IPS DF 6.9 (cell line): Measurements from ENCODE around the gene DHRS3.
"Not testable (repeated sequence)": the region's sequence is repeated elsewhere in the genome, so short reads cannot be mapped to it uniquely, and the experiment has no call there.

Source experiments
- DNase-seq: peaks from one replicate; pipeline ENCODE4 v3.0.0-alpha.2; 2013; ENCODE audit warnings: low read depth, low spot score
- H3K27ac ChIP-seq: one replicate; pipeline ENCODE4 v1.5.1; 2013; ENCODE audit warnings: low read length, control low read depth
- H3K27me3 ChIP-seq: 2 replicates; pipeline ENCODE4 v1.6.1; 2013; ENCODE audit warnings: mild to moderate bottlenecking, low read length; ENCODE audit not compliant: control insufficient read depth, insufficient read depth
- H3K36me3 ChIP-seq: 2 replicates; pipeline ENCODE4 v1.6.1; 2013; ENCODE audit warnings: low read length; ENCODE audit not compliant: control insufficient read depth, insufficient read depth
- H3K4me1 ChIP-seq: 2 replicates; pipeline ENCODE4 v1.6.1; 2013; ENCODE audit warnings: low read length; ENCODE audit not compliant: control insufficient read depth, insufficient read depth
- H3K4me3 ChIP-seq: 2 replicates; pipeline ENCODE4 v1.5.1; 2013; ENCODE audit warnings: mild to moderate bottlenecking, low read length
- H3K9me3 ChIP-seq: 2 replicates; pipeline ENCODE4 v1.6.1; 2013; ENCODE audit warnings: low read length, inconsistent platforms; ENCODE audit not compliant: control insufficient read depth, insufficient read depth
- WGBS: extraction: QIAGEN DNeasy Blood & Tissue Kit; methylation state at CpG from one replicate; pipeline ENCODE4 v1.1.7; 2013; ENCODE audit warnings: mixed read lengths, missing lambda C conversion rate; ENCODE audit not compliant: insufficient read length, insufficient coverage; 5-methylcytosine and 5-hydroxymethylcytosine counted together

DHRS3 gene

GRCh38 chr1:12654657-12655056, 36.6 kb upstream of the DHRS3 start:
- H3K27ac ChIP-seq = no peak overlapping the region
- no peaks in the 10 kb centered on the region for H3K9me3 ChIP-seq
- H3K4me3 ChIP-seq = no peak overlapping the region
- no peaks in the 10 kb centered on the region for H3K27me3 ChIP-seq
- no peaks in the 10 kb centered on the region for H3K36me3 ChIP-seq
- H3K4me1 ChIP-seq = no peaks in the 10 kb centered on the region
- DNase-seq = no peak
- no CpG with 5 or more reads among the region's 8 CpGs for WGBS

GRCh38 chr1:12654004-12654567, 36.1 kb upstream of the DHRS3 start:
- WGBS = no CpG with 5 or more reads among the region's 4 CpGs
- Histone ChIP-seq H3K4me3 (no peak overlapping the region), H3K9me3 (no peaks in the 10 kb centered on the region), H3K27ac (no peak overlapping the region), H3K36me3 (no peaks in the 10 kb centered on the region), H3K4me1 (no peaks in the 10 kb centered on the region), H3K27me3 (no peaks in the 10 kb centered on the region)
- DNase-seq = no peak

- Histone ChIP-seq H3K4me1 (no peaks in the 10 kb centered on the region), H3K27me3 (no peaks in the 10 kb centered on the region), H3K36me3 (no peaks in the 10 kb centered on the region), H3K27ac (no peak overlapping the region), H3K9me3 (no peaks in the 10 kb centered on the region), H3K4me3 (no peak overlapping the region)
- no peak for DNase-seq
- WGBS = no CpG with 5 or more reads among the region's 5 CpGs
These were observed 32.0 kb upstream of the DHRS3 start for GRCh38 chr1:12649971-12650421.

GRCh38 chr1:12648741-12649140, 30.7 kb upstream of the DHRS3 start:
- WGBS = no CpG with 5 or more reads among the region's 7 CpGs
- Histone ChIP-seq H3K27ac (no peak overlapping the region), H3K36me3 (no peaks in the 10 kb centered on the region), H3K4me1 (no peaks in the 10 kb centered on the region), H3K9me3 (no peaks in the 10 kb centered on the region), H3K27me3 (no peaks in the 10 kb centered on the region), H3K4me3 (no peak overlapping the region)
- DNase-seq = no peak

- DNase-seq, H3K4me3 ChIP-seq, H3K9me3 ChIP-seq, H3K27me3 ChIP-seq, H3K36me3 ChIP-seq, H3K4me1 ChIP-seq, H3K27ac ChIP-seq: not testable (repeated sequence)
- no CpG with 5 or more reads among the region's 9 CpGs for WGBS
These were observed 27.4 kb upstream of the DHRS3 start for GRCh38 chr1:12645401-12645800.

- no peak overlapping the region for H3K27ac ChIP-seq
- no peaks in the 10 kb centered on the region for H3K36me3 ChIP-seq
- H3K9me3 ChIP-seq = no peaks in the 10 kb centered on the region; the same call in 1 of the 2 replicates
- no peaks in the 10 kb centered on the region for H3K27me3 ChIP-seq
- DNase-seq = no peak
- no peaks in the 10 kb centered on the region for H3K4me1 ChIP-seq
- 96% methylated on average over 1 of the region's 2 CpGs for WGBS
- H3K4me3 ChIP-seq = no peak overlapping the region
These were observed 26.8 kb upstream of the DHRS3 start for GRCh38 chr1:12644829-12645228.

GRCh38 chr1:12644237-12644636, 26.2 kb upstream of the DHRS3 start:
- no peaks in the 10 kb centered on the region for H3K27me3 ChIP-seq
- no peaks in the 10 kb centered on the region for H3K36me3 ChIP-seq
- no peak overlapping the region for H3K4me3 ChIP-seq
- WGBS = no CpG with 5 or more reads among the region's 2 CpGs
- H3K27ac ChIP-seq = no peak overlapping the region
- no peaks in the 10 kb centered on the region for H3K4me1 ChIP-seq
- DNase-seq = no peak
- H3K9me3 ChIP-seq = peaks cover 3% of the 10 kb centered on the region; the same call in 1 of the 2 replicates

- no peak for DNase-seq
- WGBS = no CpG with 5 or more reads among the region's 7 CpGs
- Histone ChIP-seq H3K9me3 (peaks cover 4% of the 10 kb centered on the region; the same call in 1 of the 2 replicates), H3K4me3 (no peak within 1 kb of the TSS), H3K27me3 (no peaks in the 10 kb centered on the region), H3K27ac (no peak within 1 kb of the TSS), H3K36me3 (no peaks in the 10 kb centered on the region), H3K4me1 (no peaks in the 10 kb centered on the region)
These were observed 25.8 kb upstream of the DHRS3 start, which contains the start of gene AADACL4 for GRCh38 chr1:12643785-12644184. Gene AADACL4 (plus strand): TSS chr1:12644085. CDS start chr1:12644547, 462 bp downstream.

GRCh38 chr1:12643079-12643478, 25.1 kb upstream of the DHRS3 start:
- H3K4me3 ChIP-seq = no peak overlapping the region
- no peak overlapping the region for H3K27ac ChIP-seq
- DNase-seq = no peak
- H3K36me3 ChIP-seq = no peaks in the 10 kb centered on the region
- no peaks in the 10 kb centered on the region for H3K27me3 ChIP-seq
- peaks cover 4% of the 10 kb centered on the region; the same call in 1 of the 2 replicates for H3K9me3 ChIP-seq
- no CpG with 5 or more reads among the region's 2 CpGs for WGBS
- H3K4me1 ChIP-seq = no peaks in the 10 kb centered on the region

GRCh38 chr1:12640958-12641272, 22.9 kb upstream of the DHRS3 start:
- no peaks in the 10 kb centered on the region for H3K36me3 ChIP-seq
- H3K9me3 ChIP-seq = peaks cover 4% of the 10 kb centered on the region; the same call in 1 of the 2 replicates
- H3K4me1 ChIP-seq = 0 out of 2 replicates have a peak, but pooled peaks cover 1% of the 10 kb centered on the region
- DNase-seq = no peak
- H3K27me3 ChIP-seq = no peaks in the 10 kb centered on the region
- no peak overlapping the region for H3K27ac ChIP-seq
- no peak overlapping the region for H3K4me3 ChIP-seq

GRCh38 chr1:12640237-12640957, 22.4 kb upstream of the DHRS3 start:
- H3K27me3 ChIP-seq = no peaks in the 10 kb centered on the region
- no peak for DNase-seq
- no peak overlapping the region for H3K4me3 ChIP-seq
- H3K27ac ChIP-seq = no peak overlapping the region
- no peaks in the 10 kb centered on the region for H3K36me3 ChIP-seq
- H3K9me3 ChIP-seq = peaks cover 4% of the 10 kb centered on the region; the same call in 1 of the 2 replicates
- no CpG with 5 or more reads among the region's 7 CpGs for WGBS
- 0 out of 2 replicates have a peak, but pooled peaks cover 1% of the 10 kb centered on the region for H3K4me1 ChIP-seq
